Activated CD4-positive, alpha-beta T cell treated with anti-CD3 and anti-CD28 coated beads for 1 hour (primary cell): ENCODE results near the gene NOTCH4.
"Not testable (repeated sequence)": the region's sequence is repeated elsewhere in the genome, so short reads cannot be mapped to it uniquely, and the experiment has no call there.

ENCODE experiments used
- DNase-seq: peaks from one replicate; pipeline ENCODE4 v3.0.0-alpha.2; 2020

The NOTCH4 gene

DNA sequence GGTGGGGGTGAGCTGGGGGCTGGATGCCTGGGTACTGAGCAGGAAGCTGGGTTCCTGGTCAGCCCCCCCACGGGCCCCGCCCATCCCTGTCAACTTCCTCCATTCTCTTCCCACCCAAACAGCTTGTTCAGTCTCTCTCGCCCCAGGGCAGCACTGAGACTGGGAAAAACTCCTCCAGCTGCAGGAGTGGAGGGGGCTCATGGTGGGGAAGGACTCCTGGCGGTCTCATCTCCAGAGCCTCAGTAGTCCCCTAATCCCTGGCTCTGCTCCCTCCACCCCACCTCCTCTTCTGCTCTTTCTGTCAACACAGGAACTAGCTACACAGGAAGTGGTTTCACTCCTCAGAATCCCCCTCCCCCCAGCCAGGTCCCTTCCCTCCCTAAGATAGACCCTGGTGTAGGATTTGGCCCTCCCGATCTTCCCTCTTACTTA lies 31.2 kb downstream of the NOTCH4 start, which contains the start of gene GPSM3:
TSS of gene GPSM3 (minus strand) at position 36 of the 432 bp plus-strand sequence. CDS start 130 bp downstream, outside the sequence.
- no peak for DNase-seq

- no peak for DNase-seq
Observed at GRCh38 chr6:32191696-32192607, 31.9 kb downstream of the NOTCH4 start.

DNA sequence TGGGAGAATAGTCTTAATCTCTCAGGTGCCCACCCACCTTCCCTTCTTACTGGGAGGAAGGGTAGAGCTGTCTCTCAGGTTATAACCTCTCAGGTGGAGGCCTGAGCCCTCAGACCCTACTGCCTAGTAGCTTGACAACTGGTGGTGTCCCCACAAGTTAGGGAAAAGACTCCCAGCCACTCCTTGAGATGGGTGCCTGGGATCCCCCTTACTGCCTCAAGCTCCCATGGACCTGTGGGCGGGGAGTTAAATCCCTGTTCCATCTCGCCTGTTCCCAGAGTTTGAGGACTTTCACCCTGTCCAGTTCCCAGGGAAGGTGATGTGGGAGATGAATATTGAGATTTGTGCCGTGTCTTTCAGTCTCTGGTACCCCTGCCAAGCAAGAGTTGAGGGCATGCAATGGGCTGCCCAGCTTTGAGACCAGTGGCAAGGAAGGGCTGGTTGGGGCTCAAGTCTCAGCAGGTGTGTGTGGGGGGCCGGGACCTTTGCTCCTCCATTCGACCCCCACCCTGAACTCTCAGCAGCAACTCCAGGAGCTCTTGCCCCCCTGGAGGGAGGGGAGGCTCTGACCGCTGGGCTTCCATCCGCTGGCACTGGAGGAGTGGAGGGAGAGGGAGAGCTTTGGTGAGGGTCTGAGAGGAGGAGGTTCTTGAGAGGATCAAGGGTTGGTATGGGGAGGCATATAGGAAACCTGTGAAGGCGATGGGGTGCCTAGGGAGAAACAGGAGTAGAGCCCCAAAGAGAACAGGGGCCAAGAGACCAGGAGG lies 32.8 kb downstream of the NOTCH4 start:
- DNase-seq: no peak

GRCh38 chr6:32190054-32190851 lies 33.6 kb downstream of the NOTCH4 start, which contains the start of gene PBX2:
Gene PBX2, minus strand, starts transcription at chr6:32190202. Its CDS starts 287 bp downstream, at chr6:32189915.
- DNase-seq: peak; percentile 76

DNA sequence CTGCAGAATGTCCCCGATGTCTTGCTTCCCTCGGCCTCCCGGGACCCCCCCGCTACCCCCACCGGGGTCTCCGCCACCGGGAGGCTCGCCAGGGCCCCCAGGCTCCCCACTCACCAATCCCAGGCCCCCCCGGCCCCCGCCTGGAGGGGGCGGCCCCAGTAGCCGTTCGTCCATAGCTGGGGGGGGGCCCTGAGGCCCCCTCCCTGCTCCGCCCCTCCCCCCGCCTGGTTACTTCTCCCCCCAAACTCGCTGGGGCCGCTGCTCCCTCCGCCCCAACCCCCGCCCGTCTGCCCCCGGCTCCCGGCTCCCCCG lies 34.2 kb downstream of the NOTCH4 start:
- DNase-seq: no peak

GRCh38 chr6:32189069-32189741 lies 34.7 kb downstream of the NOTCH4 start:
- DNase-seq: no peak

- DNase-seq: no peak
Observed at GRCh38 chr6:32188381-32189068, 35.3 kb downstream of the NOTCH4 start.

- DNase-seq: not testable (repeated sequence)
Observed at GRCh38 chr6:32187725-32188380, 36.0 kb downstream of the NOTCH4 start.

- no peak for DNase-seq
Observed at GRCh38 chr6:32187009-32187709, 36.7 kb downstream of the NOTCH4 start.

GRCh38 chr6:32186151-32186840 lies 37.6 kb downstream of the NOTCH4 start:
- not testable (repeated sequence) for DNase-seq

DNA sequence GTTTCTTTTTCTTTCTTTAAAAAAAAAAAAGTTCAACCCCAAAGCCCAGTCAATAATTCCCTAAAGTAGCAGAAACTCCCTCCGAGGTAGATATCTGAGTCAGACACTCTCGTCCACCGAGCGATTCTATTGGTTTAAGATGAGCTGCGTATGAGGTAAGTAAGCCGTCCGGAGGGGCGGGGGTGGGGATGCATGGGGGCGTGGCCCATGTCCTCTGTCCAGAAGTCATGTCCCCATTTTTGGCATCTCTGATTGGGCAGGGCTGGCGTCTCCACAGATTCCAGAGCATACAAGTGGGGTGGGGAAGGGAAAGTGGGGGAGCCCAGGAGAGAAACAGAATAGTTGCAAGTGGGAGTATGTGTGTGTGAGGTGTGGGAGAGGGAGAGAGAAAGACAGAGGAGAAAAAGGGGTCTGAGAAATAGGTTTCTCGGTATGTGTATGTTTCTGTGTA lies 38.2 kb downstream of the NOTCH4 start:
- DNase-seq: not testable (repeated sequence)

DNA sequence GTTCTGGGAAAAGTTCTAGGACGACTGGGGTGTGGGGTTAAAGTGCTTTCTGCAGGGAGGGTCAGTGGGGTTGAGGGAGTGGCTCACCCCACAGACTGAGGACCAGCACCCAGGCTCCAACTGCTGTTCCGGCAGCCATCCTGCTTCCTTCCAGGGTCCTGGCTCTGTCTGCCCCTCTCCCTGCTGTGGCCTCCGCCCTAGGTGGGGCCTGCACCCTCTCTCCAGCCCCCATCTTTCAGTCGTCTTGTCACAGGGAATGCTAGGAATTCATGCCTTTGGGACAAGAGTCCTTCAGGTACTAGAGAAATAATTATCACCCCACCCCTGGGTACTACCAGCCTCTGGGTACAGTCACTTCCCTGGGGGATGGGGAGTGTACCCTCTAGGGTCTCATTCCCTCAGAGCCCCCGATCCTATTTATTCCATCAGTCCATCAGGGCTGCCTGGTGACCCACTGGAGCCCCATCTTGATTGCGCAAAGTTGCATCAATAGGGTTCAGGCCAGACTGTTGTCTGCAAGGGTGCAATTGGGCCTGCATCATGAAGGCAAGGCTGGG lies 39.7 kb downstream of the NOTCH4 start, which contains the start of gene AGER:
TSS of gene AGER (minus strand) at position 170 of the 557 bp plus-strand sequence. CDS start at position 139, 31 bp downstream.
- DNase-seq: no peak

DNA sequence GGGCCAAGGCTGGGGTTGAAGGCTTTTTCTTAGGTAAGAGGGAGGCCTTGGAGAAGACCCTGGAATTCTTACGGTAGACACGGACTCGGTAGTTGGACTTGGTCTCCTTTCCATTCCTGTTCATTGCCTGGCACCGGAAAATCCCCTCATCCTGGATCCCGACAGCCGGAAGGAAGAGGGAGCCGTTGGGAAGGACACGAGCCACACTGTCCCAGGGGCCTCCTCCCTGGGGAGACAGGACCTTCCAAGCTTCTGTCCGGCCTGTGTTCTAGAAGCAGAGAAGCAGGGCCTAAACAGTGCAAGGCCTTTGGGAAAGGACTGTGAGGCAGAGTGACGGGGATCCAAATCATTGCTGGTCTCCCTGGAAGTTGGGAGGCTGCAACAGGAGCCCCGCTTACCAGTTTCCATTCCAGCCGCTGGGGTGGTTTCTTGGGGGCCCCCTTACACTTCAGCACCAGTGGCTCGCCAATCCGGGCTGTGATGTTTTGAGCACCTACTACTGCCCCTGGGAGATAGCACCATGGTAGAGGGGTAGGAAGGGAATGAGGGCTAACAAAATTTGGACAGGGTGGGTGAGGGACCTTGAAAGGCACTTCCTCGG lies 40.3 kb downstream of the NOTCH4 start:
- no peak for DNase-seq

DNA sequence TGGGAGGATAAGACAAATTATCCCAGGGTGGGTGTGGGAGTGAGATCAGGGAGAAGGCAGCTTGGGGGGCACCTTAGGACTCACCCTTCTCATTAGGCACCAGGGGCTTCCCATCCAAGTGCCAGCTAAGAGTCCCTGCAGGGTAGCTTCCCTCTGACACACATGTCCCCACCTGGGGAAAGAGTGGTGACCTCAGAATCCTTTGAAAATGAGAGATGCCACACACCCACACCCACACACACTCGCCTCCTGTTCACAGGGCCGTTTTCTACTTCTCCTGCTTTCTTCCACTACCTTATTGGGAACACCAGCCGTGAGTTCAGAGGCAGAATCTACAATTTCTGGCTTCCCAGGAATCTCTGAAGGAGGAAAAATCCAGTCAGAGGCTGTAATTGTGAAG lies 40.8 kb downstream of the NOTCH4 start:
- no peak for DNase-seq

DNA sequence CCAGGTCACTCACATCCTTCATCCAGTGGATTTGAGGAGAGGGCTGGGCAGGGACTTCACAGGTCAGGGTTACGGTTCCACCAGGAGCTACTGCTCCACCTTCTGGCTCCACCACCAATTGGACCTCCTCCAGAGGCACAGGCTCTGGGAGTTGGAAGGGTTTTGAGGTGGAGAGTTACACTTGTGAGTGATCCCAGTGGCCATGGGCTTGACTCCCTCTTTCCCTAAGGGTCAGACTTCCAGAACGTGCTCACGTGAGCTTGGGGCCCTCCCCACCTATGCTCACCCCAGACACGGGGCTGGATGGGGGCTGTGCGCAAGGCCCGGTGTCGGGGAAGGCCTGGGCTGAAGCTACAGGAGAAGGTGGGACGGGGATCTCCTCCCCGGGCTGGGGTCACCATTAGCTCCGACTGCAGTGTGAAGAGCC lies 41.3 kb downstream of the NOTCH4 start:
- DNase-seq: no peak

GRCh38 chr6:32181915-32182529 lies 41.8 kb downstream of the NOTCH4 start:
- DNase-seq: no peak

DNA sequence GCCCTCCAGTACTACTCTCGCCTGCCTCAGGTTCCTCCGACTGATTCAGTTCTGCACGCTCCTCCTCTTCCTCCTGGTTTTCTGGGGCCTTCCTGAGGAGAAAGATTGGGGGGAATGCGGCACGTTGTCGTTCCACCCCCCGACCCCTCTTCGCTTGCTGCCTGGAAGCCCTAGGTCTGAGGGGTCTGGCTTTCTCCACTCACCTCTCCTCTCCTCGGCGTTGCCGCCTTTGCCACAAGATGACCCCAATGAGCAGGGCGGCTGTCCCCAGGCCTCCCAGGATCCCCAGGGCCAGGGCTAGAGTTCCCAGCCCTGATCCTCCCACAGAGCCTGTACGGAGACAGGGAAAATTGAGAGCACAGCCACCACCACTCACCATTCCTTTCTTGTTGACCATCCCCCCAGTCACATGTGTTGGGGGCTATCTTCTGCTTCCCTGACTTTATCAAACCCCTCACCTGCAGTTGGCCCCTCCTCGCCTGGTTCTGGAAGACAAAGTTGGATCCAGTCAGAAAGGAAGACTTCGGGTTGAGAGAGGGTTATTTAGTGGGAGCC lies 42.6 kb downstream of the NOTCH4 start:
- no peak for DNase-seq
